Measurements from ENCODE around the gene ASPHD2. TPM values are rescaled to one million over a fixed set of nuclear protein-coding genes. Genes with fewer than 3 reads are reported as not detected.
"Not testable (repeated sequence)": the region's sequence is repeated elsewhere in the genome, so short reads cannot be mapped to it uniquely, and the experiment has no call there.

Gene ASPHD2
- total and polyA plus RNA-seq, 4 donors = 0.36 to 2.6 (median 1.0) TPM

GRCh38 chr22:26437694-26438392 lies 8.8 kb downstream of the ASPHD2 start:
- intact Hi-C loops (cut with DNase I) = no loop called here
- no peaks in the 10 kb centered on the region for H3K9me3 ChIP-seq (ENCODE audit: control insufficient read depth, low read length)
- 86 to 87% methylated on average over 14 of the region's 14 CpGs for WGBS, 2 donors
- no peaks in the 10 kb centered on the region for H3K4me1 ChIP-seq (ENCODE audit: control insufficient read depth in 1 of 2, insufficient read depth in 2 of 2, low read length in 2 of 2)
- H3K27ac ChIP-seq (ENCODE audit: low read depth in 1 of 2, low read length in 2 of 2) = no peak overlapping the region
- no peak overlapping the region for H3K4me3 ChIP-seq (ENCODE audit: low read length in 2 of 2)
- no peaks in the 10 kb centered on the region for H3K36me3 ChIP-seq (ENCODE audit: control insufficient read depth in 1 of 2, insufficient read depth in 2 of 2, low read length in 1 of 2)
- H3K27me3 ChIP-seq (ENCODE audit: control insufficient read depth in 1 of 2, insufficient read depth in 2 of 2, low read length in 1 of 2) = no peaks in the 10 kb centered on the region
- DNase-seq (no peak), ATAC-seq (ENCODE audit: low FRiP score) (no peak)

GRCh38 chr22:26438776-26439175 lies 9.7 kb downstream of the ASPHD2 start:
- H3K4me1 ChIP-seq (ENCODE audit: control insufficient read depth in 1 of 2, insufficient read depth in 2 of 2, low read length in 2 of 2); H3K9me3 ChIP-seq (ENCODE audit: control insufficient read depth, low read length); H3K36me3 ChIP-seq (ENCODE audit: control insufficient read depth in 1 of 2, insufficient read depth in 2 of 2, low read length in 1 of 2); H3K27me3 ChIP-seq (ENCODE audit: control insufficient read depth in 1 of 2, insufficient read depth in 2 of 2, low read length in 1 of 2); H3K4me3 ChIP-seq (ENCODE audit: low read length in 2 of 2); intact Hi-C loops (cut with DNase I); ATAC-seq (ENCODE audit: low FRiP score); DNase-seq; H3K27ac ChIP-seq (ENCODE audit: low read depth in 1 of 2, low read length in 2 of 2): not testable (repeated sequence)
- 89% methylated on average over 3 of the region's 3 CpGs for WGBS, 2 donors

GRCh38 chr22:26439559-26439958 lies 10.5 kb downstream of the ASPHD2 start:
- DNase-seq = no peak
- Histone ChIP-seq H3K36me3 (ENCODE audit: control insufficient read depth in 1 of 2, insufficient read depth in 2 of 2, low read length in 1 of 2) (no peaks in the 10 kb centered on the region), H3K27ac (ENCODE audit: low read depth in 1 of 2, low read length in 2 of 2) (no peak overlapping the region), H3K9me3 (ENCODE audit: control insufficient read depth, low read length) (no peaks in the 10 kb centered on the region), H3K4me1 (ENCODE audit: control insufficient read depth in 1 of 2, insufficient read depth in 2 of 2, low read length in 2 of 2) (no peaks in the 10 kb centered on the region), H3K27me3 (ENCODE audit: control insufficient read depth in 1 of 2, insufficient read depth in 2 of 2, low read length in 1 of 2) (no peaks in the 10 kb centered on the region), H3K4me3 (ENCODE audit: low read length in 2 of 2) (no peak overlapping the region)
- WGBS, 2 donors = 52 to 65% methylated on average over 3 of the region's 3 CpGs
- intact Hi-C loops (cut with DNase I) = no loop called here
- no peak for ATAC-seq (ENCODE audit: low FRiP score)

GRCh38 chr22:26442086-26442756 lies 13.2 kb downstream of the ASPHD2 start:
- H3K27ac ChIP-seq (ENCODE audit: low read depth in 1 of 2, low read length in 2 of 2) = no peak overlapping the region
- ATAC-seq (ENCODE audit: low FRiP score) (no peak), DNase-seq (no peak)
- WGBS, 2 donors = 81 to 86% methylated on average over 4 of the region's 4 CpGs
- no peaks in the 10 kb centered on the region for H3K36me3 ChIP-seq (ENCODE audit: control insufficient read depth in 1 of 2, insufficient read depth in 2 of 2, low read length in 1 of 2)
- H3K4me1 ChIP-seq (ENCODE audit: control insufficient read depth in 1 of 2, insufficient read depth in 2 of 2, low read length in 2 of 2) = no peaks in the 10 kb centered on the region
- intact Hi-C loops (cut with DNase I) = no loop called here
- H3K27me3 ChIP-seq (ENCODE audit: control insufficient read depth in 1 of 2, insufficient read depth in 2 of 2, low read length in 1 of 2) = no peaks in the 10 kb centered on the region
- H3K9me3 ChIP-seq (ENCODE audit: control insufficient read depth, low read length) = no peaks in the 10 kb centered on the region
- no peak overlapping the region for H3K4me3 ChIP-seq (ENCODE audit: low read length in 2 of 2)

GRCh38 chr22:26443901-26444690 lies 15.0 kb downstream of the ASPHD2 start:
- Histone ChIP-seq H3K4me1 (ENCODE audit: control insufficient read depth in 1 of 2, insufficient read depth in 2 of 2, low read length in 2 of 2) (no peaks in the 10 kb centered on the region), H3K9me3 (ENCODE audit: control insufficient read depth, low read length) (no peaks in the 10 kb centered on the region), H3K27me3 (ENCODE audit: control insufficient read depth in 1 of 2, insufficient read depth in 2 of 2, low read length in 1 of 2) (no peaks in the 10 kb centered on the region), H3K27ac (ENCODE audit: low read depth in 1 of 2, low read length in 2 of 2) (no peak overlapping the region), H3K4me3 (ENCODE audit: low read length in 2 of 2) (no peak overlapping the region), H3K36me3 (ENCODE audit: control insufficient read depth in 1 of 2, insufficient read depth in 2 of 2, low read length in 1 of 2) (no peaks in the 10 kb centered on the region)
- intact Hi-C loops (cut with DNase I) = no loop called here
- 70 to 74% methylated on average over 16 of the region's 16 CpGs for WGBS, 2 donors
- ATAC-seq (ENCODE audit: low FRiP score) (no peak), DNase-seq (no peak)

GRCh38 chr22:26444777-26445176 lies 15.7 kb downstream of the ASPHD2 start:
- DNase-seq (no peak), ATAC-seq (ENCODE audit: low FRiP score) (no peak)
- 88% methylated on average over 8 of the region's 8 CpGs for WGBS, 2 donors

GRCh38 chr22:26445577-26446275 lies 16.7 kb downstream of the ASPHD2 start:
- no peak for ATAC-seq (ENCODE audit: low FRiP score)
- Histone ChIP-seq H3K4me1 (ENCODE audit: control insufficient read depth in 1 of 2, insufficient read depth in 2 of 2, low read length in 2 of 2) (no peaks in the 10 kb centered on the region), H3K27me3 (ENCODE audit: control insufficient read depth in 1 of 2, insufficient read depth in 2 of 2, low read length in 1 of 2) (no peaks in the 10 kb centered on the region), H3K27ac (ENCODE audit: low read depth in 1 of 2, low read length in 2 of 2) (no peak overlapping the region), H3K9me3 (ENCODE audit: control insufficient read depth, low read length) (no peaks in the 10 kb centered on the region), H3K36me3 (ENCODE audit: control insufficient read depth in 1 of 2, insufficient read depth in 2 of 2, low read length in 1 of 2) (no peaks in the 10 kb centered on the region), H3K4me3 (ENCODE audit: low read length in 2 of 2) (no peak overlapping the region)
- intact Hi-C loops (cut with DNase I) = no loop called here
- no peak for DNase-seq
- 68 to 72% methylated on average over 15 of the region's 15 CpGs for WGBS, 2 donors

More at GRCh38 chr22:26444777-26445176, 15.7 kb downstream of the ASPHD2 start:
- Histone ChIP-seq H3K36me3 (ENCODE audit: control insufficient read depth in 1 of 2, insufficient read depth in 2 of 2, low read length in 1 of 2) (no peaks in the 10 kb centered on the region), H3K4me1 (ENCODE audit: control insufficient read depth in 1 of 2, insufficient read depth in 2 of 2, low read length in 2 of 2) (no peaks in the 10 kb centered on the region), H3K4me3 (ENCODE audit: low read length in 2 of 2) (no peak overlapping the region), H3K27me3 (ENCODE audit: control insufficient read depth in 1 of 2, insufficient read depth in 2 of 2, low read length in 1 of 2) (no peaks in the 10 kb centered on the region), H3K27ac (ENCODE audit: low read depth in 1 of 2, low read length in 2 of 2) (no peak overlapping the region), H3K9me3 (ENCODE audit: control insufficient read depth, low read length) (no peaks in the 10 kb centered on the region)
- intact Hi-C loops (cut with DNase I) = no loop called here

GRCh38 chr22:26446808-26447515 lies 17.9 kb downstream of the ASPHD2 start:
- H3K4me3 ChIP-seq (ENCODE audit: low read length in 2 of 2) = no peak overlapping the region
- no peaks in the 10 kb centered on the region for H3K9me3 ChIP-seq (ENCODE audit: control insufficient read depth, low read length)
- no peaks in the 10 kb centered on the region for H3K27me3 ChIP-seq (ENCODE audit: control insufficient read depth in 1 of 2, insufficient read depth in 2 of 2, low read length in 1 of 2)
- DNase-seq (no peak), ATAC-seq (ENCODE audit: low FRiP score) (no peak)
- H3K4me1 ChIP-seq (ENCODE audit: control insufficient read depth in 1 of 2, insufficient read depth in 2 of 2, low read length in 2 of 2) = no peaks in the 10 kb centered on the region
- no peak overlapping the region for H3K27ac ChIP-seq (ENCODE audit: low read depth in 1 of 2, low read length in 2 of 2)
- H3K36me3 ChIP-seq (ENCODE audit: control insufficient read depth in 1 of 2, insufficient read depth in 2 of 2, low read length in 1 of 2) = peaks cover 0 to 4% of the 10 kb centered on the region in 2 donors
- WGBS, 2 donors = 81 to 82% methylated on average over 17 of the region's 17 CpGs
- intact Hi-C loops (cut with DNase I) = no loop called here

All from aorta (tissue), 5 donors.